Ishikawa (cell line): ENCODE data around the gene USP40.

ENCODE experiments used
- EP300 ChIP-seq: IDR thresholded peaks from 2 replicates; pipeline ENCODE4 v1.6.1; 2012; ENCODE audit warnings: borderline replicate concordance
- REST ChIP-seq: IDR thresholded peaks from 2 replicates; pipeline ENCODE4 v1.6.1; 2012; ENCODE audit warnings: low read depth, mild to moderate bottlenecking

- no peak for TF ChIP-seq EP300
- TF ChIP-seq REST, result no peak
Measured at GRCh38 chr2:233487748-233488345, 78.7 kb downstream of the USP40 start.
